Uterus (tissue), 2 donors: ENCODE data around the gene RPS6KA2.

Source experiments
- POLR2A ChIP-seq, 2 donors: fragments of 450-650 bp; IDR thresholded peaks; one replicate each; pipeline ENCODE4 v1.6.1; 2016; ENCODE audit warnings: antibody characterized with exemption in 2 of 2, mild to moderate bottlenecking in 1 of 2, moderate library complexity in 1 of 2
- TF ChIP-seq, protein P1 (sequence below), 4 experiments: fragments of 200-600 bp in 2 of 4; fragments of 450-650 bp in 2 of 4; sonication (generic) in 2 of 4; IDR thresholded peaks; one replicate each; pipeline ENCODE4 v1.5.1; 2016 to 2019; ENCODE audit warnings: antibody characterized with exemption in 4 of 4, mild to moderate bottlenecking in 2 of 4, moderate library complexity in 1 of 4

GRCh38 chr6:166554316-166554715 is 72.7 kb downstream of the RPS6KA2 start:
- no peak for TF ChIP-seq POLR2A (IDR thresholded peaks at IDR 0.05)
- TF ChIP-seq, protein P1, sequence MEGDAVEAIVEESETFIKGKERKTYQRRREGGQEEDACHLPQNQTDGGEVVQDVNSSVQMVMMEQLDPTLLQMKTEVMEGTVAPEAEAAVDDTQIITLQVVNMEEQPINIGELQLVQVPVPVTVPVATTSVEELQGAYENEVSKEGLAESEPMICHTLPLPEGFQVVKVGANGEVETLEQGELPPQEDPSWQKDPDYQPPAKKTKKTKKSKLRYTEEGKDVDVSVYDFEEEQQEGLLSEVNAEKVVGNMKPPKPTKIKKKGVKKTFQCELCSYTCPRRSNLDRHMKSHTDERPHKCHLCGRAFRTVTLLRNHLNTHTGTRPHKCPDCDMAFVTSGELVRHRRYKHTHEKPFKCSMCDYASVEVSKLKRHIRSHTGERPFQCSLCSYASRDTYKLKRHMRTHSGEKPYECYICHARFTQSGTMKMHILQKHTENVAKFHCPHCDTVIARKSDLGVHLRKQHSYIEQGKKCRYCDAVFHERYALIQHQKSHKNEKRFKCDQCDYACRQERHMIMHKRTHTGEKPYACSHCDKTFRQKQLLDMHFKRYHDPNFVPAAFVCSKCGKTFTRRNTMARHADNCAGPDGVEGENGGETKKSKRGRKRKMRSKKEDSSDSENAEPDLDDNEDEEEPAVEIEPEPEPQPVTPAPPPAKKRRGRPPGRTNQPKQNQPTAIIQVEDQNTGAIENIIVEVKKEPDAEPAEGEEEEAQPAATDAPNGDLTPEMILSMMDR (IDR thresholded peaks at IDR 0.05), result no peak
